ENCODE data around the gene ZNF79.
A peak's percentile ranks its signal among the peaks of the same experiment; 100 is the strongest.

Gene ZNF79

GRCh38 chr9:127396808-127397645 lies 27.2 kb upstream of the ZNF79 start, which contains the start of gene SLC2A8:
TSS of gene SLC2A8 (plus strand) at chr9:127397169. CDS start at chr9:127397231, 62 bp downstream.
- H3K4me3 ChIP-seq (ENCODE audit: low read length) = peak within 1 kb of the TSS; percentile 54
- DNase-seq (ENCODE audit: low read depth, low spot score) = peak; percentile 99

GRCh38 chr9:127397646-127398274 lies 26.4 kb upstream of the ZNF79 start:
- no peak for DNase-seq (ENCODE audit: low read depth, low spot score)
- peak overlapping the region; percentile 54 for H3K4me3 ChIP-seq (ENCODE audit: low read length)

- DNase-seq (ENCODE audit: low read depth, low spot score) = no peak
- no peak overlapping the region; the same call in 1 of the 2 replicates for H3K4me3 ChIP-seq (ENCODE audit: low read length)
Measured at GRCh38 chr9:127398275-127398647, 25.9 kb upstream of the ZNF79 start.

GRCh38 chr9:127398715-127399400 lies 25.3 kb upstream of the ZNF79 start:
- no peak for DNase-seq (ENCODE audit: low read depth, low spot score)
- H3K4me3 ChIP-seq (ENCODE audit: low read length) = no peak overlapping the region

GRCh38 chr9:127399736-127400269 lies 24.4 kb upstream of the ZNF79 start:
- H3K4me3 ChIP-seq (ENCODE audit: low read length) = no peak overlapping the region
- no peak for DNase-seq (ENCODE audit: low read depth, low spot score)

GRCh38 chr9:127402401-127403090 lies 21.6 kb upstream of the ZNF79 start:
- DNase-seq (ENCODE audit: low read depth, low spot score) = no peak
- H3K4me3 ChIP-seq (ENCODE audit: low read length) = no peak overlapping the region

GRCh38 chr9:127403507-127404192 lies 20.5 kb upstream of the ZNF79 start:
- DNase-seq (ENCODE audit: low read depth, low spot score) = no peak
- no peak overlapping the region for H3K4me3 ChIP-seq (ENCODE audit: low read length)

- no peak for DNase-seq (ENCODE audit: low read depth, low spot score)
- H3K4me3 ChIP-seq (ENCODE audit: low read length) = no peak overlapping the region
Measured at GRCh38 chr9:127404631-127405030, 19.6 kb upstream of the ZNF79 start.

- no peak for DNase-seq (ENCODE audit: low read depth, low spot score)
- no peak overlapping the region for H3K4me3 ChIP-seq (ENCODE audit: low read length)
Measured at GRCh38 chr9:127405344-127406125, 18.6 kb upstream of the ZNF79 start.

GRCh38 chr9:127406799-127407491 lies 17.2 kb upstream of the ZNF79 start:
- no peak for DNase-seq (ENCODE audit: low read depth, low spot score)
- no peak overlapping the region for H3K4me3 ChIP-seq (ENCODE audit: low read length)

GRCh38 chr9:127407492-127407843 lies 16.7 kb upstream of the ZNF79 start:
- H3K4me3 ChIP-seq (ENCODE audit: low read length) = no peak overlapping the region
- DNase-seq (ENCODE audit: low read depth, low spot score) = no peak

- H3K4me3 ChIP-seq (ENCODE audit: low read length) = no peak overlapping the region
- no peak for DNase-seq (ENCODE audit: low read depth, low spot score)
Measured at GRCh38 chr9:127411122-127411521, 13.1 kb upstream of the ZNF79 start.

GRCh38 chr9:127415141-127415540 lies 9.0 kb upstream of the ZNF79 start:
- no peak for DNase-seq (ENCODE audit: low read depth, low spot score)
- H3K4me3 ChIP-seq (ENCODE audit: low read length) = no peak overlapping the region

GRCh38 chr9:127415657-127416056 lies 8.5 kb upstream of the ZNF79 start:
- DNase-seq (ENCODE audit: low read depth, low spot score) = no peak
- H3K4me3 ChIP-seq (ENCODE audit: low read length) = no peak overlapping the region

GRCh38 chr9:127417131-127418036 lies 6.8 kb upstream of the ZNF79 start:
- DNase-seq (ENCODE audit: low read depth, low spot score) = no peak

GRCh38 chr9:127418037-127418471 lies 6.1 kb upstream of the ZNF79 start:
- H3K4me3 ChIP-seq (ENCODE audit: low read length) = no peak overlapping the region
- DNase-seq (ENCODE audit: low read depth, low spot score) = no peak

More at GRCh38 chr9:127417131-127418036, 6.8 kb upstream of the ZNF79 start:
- H3K4me3 ChIP-seq (ENCODE audit: low read length) = no peak overlapping the region
